ENCODE results near the gene COL20A1. TPM values are rescaled to one million over a fixed set of nuclear protein-coding genes. Genes with fewer than 3 reads are reported as not detected.

Gene COL20A1
- total RNA-seq, 1 donor from 2014 or later: 0.25 TPM

DNA sequence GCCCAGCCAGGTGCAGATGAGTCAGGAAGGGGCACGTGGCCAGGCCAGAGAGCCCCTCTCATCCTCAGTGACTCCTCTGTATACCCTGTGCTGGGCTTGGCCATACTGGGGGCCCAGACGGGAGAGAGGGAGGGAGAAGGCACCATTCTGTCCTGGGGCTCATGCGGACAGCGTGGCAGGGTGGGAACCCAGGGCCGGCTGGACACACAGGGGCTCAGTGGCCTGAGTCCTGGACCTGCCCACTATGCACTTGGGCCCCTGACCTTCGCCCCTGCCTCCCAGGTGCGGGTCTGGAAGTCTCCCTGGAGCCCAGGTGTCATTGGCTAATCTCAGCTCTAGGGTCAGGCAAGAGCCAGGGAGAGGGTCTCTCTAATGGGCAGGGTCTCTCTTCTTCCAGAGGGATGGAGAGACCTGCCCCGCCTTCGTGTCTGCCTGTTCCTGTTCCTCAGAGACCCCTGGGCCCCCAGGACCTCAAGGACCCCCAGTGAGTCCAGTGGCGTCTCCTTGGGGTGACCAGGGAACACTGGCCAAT lies 27.7 kb downstream of the COL20A1 start:
- Mint-ChIP-seq H3K4me1 (peaks cover 8% of the 10 kb centered on the region), H3K9me3 (no peaks in the 10 kb centered on the region), H3K4me3 (no peak overlapping the region), H3K27ac (no peak overlapping the region), H3K36me3 (no peaks in the 10 kb centered on the region), H3K27me3 (ENCODE audit: low read depth) (peaks cover 12% of the 10 kb centered on the region)
- TF ChIP-seq, protein P1, sequence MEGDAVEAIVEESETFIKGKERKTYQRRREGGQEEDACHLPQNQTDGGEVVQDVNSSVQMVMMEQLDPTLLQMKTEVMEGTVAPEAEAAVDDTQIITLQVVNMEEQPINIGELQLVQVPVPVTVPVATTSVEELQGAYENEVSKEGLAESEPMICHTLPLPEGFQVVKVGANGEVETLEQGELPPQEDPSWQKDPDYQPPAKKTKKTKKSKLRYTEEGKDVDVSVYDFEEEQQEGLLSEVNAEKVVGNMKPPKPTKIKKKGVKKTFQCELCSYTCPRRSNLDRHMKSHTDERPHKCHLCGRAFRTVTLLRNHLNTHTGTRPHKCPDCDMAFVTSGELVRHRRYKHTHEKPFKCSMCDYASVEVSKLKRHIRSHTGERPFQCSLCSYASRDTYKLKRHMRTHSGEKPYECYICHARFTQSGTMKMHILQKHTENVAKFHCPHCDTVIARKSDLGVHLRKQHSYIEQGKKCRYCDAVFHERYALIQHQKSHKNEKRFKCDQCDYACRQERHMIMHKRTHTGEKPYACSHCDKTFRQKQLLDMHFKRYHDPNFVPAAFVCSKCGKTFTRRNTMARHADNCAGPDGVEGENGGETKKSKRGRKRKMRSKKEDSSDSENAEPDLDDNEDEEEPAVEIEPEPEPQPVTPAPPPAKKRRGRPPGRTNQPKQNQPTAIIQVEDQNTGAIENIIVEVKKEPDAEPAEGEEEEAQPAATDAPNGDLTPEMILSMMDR (IDR thresholded peaks at IDR 0.05; ENCODE audit: unreplicated experiment): no peak
- peak in 1 of 2 experiments; percentile 13 for DNase-seq (ENCODE audit: low spot score in 2 of 2, unreplicated experiment in 2 of 2)

DNA sequence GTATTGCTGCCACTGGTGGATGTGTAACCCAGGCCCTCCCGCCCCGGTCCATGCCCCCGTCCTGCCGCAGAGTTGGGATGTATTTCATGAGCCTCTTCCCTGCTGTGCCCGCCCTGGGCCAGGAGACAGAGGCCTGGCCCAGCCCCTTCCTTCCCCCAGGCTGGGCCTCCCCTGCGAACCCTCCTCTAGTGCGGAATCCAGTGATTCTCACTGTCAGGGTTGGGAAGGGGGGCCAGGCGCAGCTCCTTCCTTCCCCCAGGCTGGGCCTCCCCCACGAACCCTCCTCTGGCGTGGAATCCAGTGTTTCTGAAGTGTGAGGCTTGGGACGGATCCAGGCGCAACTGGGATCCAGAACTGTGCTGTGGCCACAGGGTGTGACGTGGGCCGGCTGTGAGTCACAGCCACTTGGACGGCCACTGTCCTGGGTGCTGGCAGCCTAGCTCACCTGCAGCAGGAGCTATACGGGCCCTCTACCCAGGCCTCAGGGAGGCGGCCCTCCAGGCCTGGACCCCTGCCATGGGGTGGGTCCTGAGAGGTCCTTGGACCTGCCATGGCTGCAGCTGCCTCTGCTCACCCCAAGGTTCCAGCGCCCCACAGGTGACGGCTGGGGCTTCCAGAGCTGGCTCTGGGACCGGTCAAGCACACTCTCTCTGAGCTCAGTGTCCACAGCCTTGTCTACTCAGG lies 28.3 kb downstream of the COL20A1 start:
- no peak overlapping the region for H3K4me3 Mint-ChIP-seq
- TF ChIP-seq, protein P1 (IDR thresholded peaks at IDR 0.05; ENCODE audit: unreplicated experiment): no peak
- peaks cover 8% of the 10 kb centered on the region for H3K4me1 Mint-ChIP-seq
- no peaks in the 10 kb centered on the region for H3K9me3 Mint-ChIP-seq
- H3K27ac Mint-ChIP-seq: no peak overlapping the region
- H3K27me3 Mint-ChIP-seq (ENCODE audit: low read depth): peaks cover 12% of the 10 kb centered on the region
- H3K36me3 Mint-ChIP-seq: no peaks in the 10 kb centered on the region
- peak in 1 of 2 experiments; percentile 18 for DNase-seq (ENCODE audit: low spot score in 2 of 2, unreplicated experiment in 2 of 2)

DNA sequence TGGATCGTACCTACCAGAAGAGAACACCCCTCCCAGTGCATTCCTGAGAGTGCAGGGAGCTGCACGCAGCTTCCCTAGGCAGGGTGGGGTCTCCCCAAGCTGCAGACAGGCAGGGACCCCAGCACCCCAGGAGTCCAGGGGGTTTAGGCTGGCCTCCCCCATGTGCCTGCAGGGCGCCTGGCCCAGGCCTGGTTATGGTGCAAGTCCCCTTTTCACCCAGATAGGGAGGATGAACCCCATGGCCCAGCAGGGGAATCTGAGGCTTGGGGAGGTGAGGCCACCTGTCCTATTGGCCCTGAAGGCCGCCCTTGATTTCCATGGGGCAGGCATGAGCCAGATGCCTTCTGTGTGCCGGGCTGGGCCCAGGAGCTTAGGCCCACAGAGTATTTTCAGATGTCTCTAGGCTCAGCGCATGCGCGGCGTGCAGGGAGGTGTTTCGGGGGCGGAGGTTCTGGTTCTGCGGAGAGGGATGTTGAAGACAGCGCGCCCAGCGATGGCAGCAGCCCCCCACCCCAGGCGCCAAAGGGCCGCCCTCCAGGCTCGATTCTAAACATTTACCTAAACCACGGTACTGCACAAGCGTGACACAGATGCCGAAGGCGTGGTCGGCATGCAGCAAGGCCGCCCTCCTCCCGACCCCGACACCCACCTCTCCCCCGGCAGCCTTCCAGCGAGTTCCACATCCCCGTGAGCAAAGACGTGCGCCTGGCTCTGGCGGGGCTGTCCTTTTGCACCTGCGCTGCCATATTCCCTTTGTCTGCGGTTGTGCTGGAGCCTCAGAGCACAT lies 29.4 kb downstream of the COL20A1 start:
- H3K36me3 Mint-ChIP-seq: no peaks in the 10 kb centered on the region
- peaks cover 12% of the 10 kb centered on the region for H3K27me3 Mint-ChIP-seq (ENCODE audit: low read depth)
- no peak overlapping the region for H3K4me3 Mint-ChIP-seq
- no peak overlapping the region for H3K27ac Mint-ChIP-seq
- peaks cover 8% of the 10 kb centered on the region for H3K4me1 Mint-ChIP-seq
- peak in 1 of 2 experiments; percentile 16 for DNase-seq (ENCODE audit: low spot score in 2 of 2, unreplicated experiment in 2 of 2)
- H3K9me3 Mint-ChIP-seq: no peaks in the 10 kb centered on the region
- TF ChIP-seq, protein P1 (IDR thresholded peaks at IDR 0.05; ENCODE audit: unreplicated experiment): no peak

DNA sequence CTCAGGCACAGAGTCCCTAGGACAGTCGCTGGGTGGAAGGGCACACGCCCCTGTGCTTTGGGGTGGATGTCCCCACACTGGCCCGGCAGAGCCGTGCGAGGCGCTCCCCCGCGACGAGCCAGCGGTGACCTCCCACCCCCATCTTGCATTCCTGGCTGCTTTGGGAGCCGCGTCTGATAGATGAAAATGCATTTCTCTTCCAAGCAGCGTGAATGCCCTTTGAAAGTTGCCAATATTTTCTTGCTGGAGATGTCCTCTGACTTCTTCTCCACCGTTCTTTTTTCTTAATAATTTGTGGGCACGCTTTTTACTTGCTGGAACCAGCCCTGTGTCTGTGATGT lies 29.9 kb downstream of the COL20A1 start:
- TF ChIP-seq, protein P1 (IDR thresholded peaks at IDR 0.05; ENCODE audit: unreplicated experiment): no peak
- DNase-seq (ENCODE audit: low spot score in 2 of 2, unreplicated experiment in 2 of 2): no peak
- Mint-ChIP-seq H3K36me3 (no peaks in the 10 kb centered on the region), H3K27ac (no peak overlapping the region), H3K4me1 (peaks cover 8% of the 10 kb centered on the region), H3K4me3 (no peak overlapping the region), H3K27me3 (ENCODE audit: low read depth) (peaks cover 12% of the 10 kb centered on the region), H3K9me3 (no peaks in the 10 kb centered on the region)

DNA sequence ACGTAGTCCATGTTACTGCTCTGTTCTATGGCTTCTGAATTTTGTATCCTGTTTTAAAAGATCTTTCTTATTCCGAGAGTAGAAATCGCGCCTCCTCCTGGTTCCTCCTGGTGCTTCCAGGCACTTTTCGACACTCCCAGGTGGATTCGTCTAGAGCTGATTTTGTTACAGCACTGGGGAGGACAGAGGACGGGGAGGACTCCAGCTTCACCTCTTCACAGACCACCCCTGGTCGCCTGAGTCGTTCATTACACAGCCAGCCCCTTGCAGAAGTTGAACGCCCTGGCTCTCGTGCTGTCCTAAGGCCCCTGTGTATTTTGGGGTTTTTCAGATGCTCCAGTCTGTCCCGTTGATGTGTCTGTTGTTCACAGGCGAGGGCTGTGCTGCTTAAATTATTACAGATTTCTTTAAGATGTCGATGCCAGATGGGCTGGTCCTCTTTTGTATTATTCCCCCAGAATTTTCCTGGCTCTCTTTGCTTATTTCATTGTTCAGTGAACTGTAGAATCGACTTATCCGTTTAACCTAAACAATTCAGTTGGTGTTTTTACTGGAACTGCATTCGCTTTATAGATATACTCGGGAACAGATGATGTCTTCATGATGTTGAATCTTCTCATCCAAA lies 30.5 kb downstream of the COL20A1 start:
- no peak overlapping the region for H3K4me3 Mint-ChIP-seq
- peaks cover 12% of the 10 kb centered on the region for H3K27me3 Mint-ChIP-seq (ENCODE audit: low read depth)
- H3K27ac Mint-ChIP-seq: no peak overlapping the region
- H3K36me3 Mint-ChIP-seq: no peaks in the 10 kb centered on the region
- DNase-seq (ENCODE audit: low spot score in 2 of 2, unreplicated experiment in 2 of 2): no peak
- H3K4me1 Mint-ChIP-seq: peaks cover 8% of the 10 kb centered on the region
- TF ChIP-seq, protein P1 (IDR thresholded peaks at IDR 0.05; ENCODE audit: unreplicated experiment): no peak
- H3K9me3 Mint-ChIP-seq: no peaks in the 10 kb centered on the region
